ENCODE results near the gene CDC42BPB. TPM values are rescaled to one million over a fixed set of nuclear protein-coding genes. Genes with fewer than 3 reads are reported as not detected.

The CDC42BPB gene
- total and polyA plus RNA-seq, 2 donors from 2014 or later = 22.5 to 127 TPM

DNA sequence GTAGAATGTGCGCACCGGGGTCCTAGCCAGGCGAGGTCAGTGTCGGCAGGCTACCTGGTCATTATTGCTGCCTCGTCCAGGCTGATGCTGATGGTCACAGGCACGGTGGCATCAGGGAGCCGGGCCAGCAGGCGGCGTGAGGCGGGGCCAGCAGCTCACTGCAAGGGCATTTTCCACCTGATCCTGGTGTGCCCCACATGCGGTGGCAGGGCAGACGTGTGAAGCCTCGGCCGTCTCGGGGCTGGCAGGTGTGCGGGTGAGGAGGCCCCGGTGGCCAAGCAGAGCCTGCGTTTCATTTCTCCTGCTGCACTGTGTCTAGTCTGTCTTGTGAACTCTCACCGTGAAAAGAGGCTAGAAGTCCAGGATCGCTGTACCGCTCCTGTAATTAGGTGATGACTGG is 146.9 kb downstream of the CDC42BPB start:
- intact Hi-C loops (cut with DNase I) = no loop called here

DNA sequence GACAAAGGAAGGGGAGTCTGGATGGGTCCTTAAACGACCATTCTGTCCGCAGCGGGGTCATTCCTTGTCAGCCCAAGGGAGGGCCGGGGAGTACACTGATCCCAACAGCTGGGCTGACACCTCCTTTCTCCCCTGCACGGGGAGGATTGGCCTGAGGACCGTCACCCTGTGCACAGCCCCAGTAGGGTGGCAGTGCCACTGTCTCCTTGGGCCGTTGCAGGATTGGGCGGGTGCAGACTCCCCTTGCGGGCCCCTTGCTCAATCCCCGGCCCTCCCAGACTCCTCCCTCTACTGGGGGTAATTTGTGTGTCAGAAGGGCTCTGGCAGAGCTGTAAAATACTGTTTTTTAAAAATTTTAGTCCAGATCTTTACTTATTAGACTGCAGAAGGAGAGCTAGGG is 147.4 kb downstream of the CDC42BPB start:
- Histone ChIP-seq H3K4me1 (ENCODE audit: control insufficient read depth in 2 of 3, insufficient read depth in 2 of 3, low read depth in 1 of 3, low read length in 3 of 3) (peaks cover 0 to 2% (median 0%) of the 10 kb centered on the region in 3 donors), H3K4me3 (ENCODE audit: low read length in 3 of 3) (no peak overlapping the region), H3K27ac (ENCODE audit: low read depth in 2 of 2, low read length in 2 of 2) (no peak overlapping the region), H3K9me3 (ENCODE audit: control insufficient read depth in 2 of 3, insufficient read depth in 1 of 3, low read length in 3 of 3) (no peaks in the 10 kb centered on the region), H3K27me3 (ENCODE audit: control insufficient read depth, insufficient read depth, low read length) (no peaks in the 10 kb centered on the region), H3K9ac (ENCODE audit: low read length in 3 of 3) (no peak overlapping the region), H3K36me3 (ENCODE audit: control insufficient read depth in 2 of 3, insufficient read depth in 3 of 3, low read length in 3 of 3) (peaks cover 0 to 2% (median 2%) of the 10 kb centered on the region in 3 donors)
- no peak for FAIRE-seq
- TF ChIP-seq, protein P1, sequence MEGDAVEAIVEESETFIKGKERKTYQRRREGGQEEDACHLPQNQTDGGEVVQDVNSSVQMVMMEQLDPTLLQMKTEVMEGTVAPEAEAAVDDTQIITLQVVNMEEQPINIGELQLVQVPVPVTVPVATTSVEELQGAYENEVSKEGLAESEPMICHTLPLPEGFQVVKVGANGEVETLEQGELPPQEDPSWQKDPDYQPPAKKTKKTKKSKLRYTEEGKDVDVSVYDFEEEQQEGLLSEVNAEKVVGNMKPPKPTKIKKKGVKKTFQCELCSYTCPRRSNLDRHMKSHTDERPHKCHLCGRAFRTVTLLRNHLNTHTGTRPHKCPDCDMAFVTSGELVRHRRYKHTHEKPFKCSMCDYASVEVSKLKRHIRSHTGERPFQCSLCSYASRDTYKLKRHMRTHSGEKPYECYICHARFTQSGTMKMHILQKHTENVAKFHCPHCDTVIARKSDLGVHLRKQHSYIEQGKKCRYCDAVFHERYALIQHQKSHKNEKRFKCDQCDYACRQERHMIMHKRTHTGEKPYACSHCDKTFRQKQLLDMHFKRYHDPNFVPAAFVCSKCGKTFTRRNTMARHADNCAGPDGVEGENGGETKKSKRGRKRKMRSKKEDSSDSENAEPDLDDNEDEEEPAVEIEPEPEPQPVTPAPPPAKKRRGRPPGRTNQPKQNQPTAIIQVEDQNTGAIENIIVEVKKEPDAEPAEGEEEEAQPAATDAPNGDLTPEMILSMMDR (IDR thresholded peaks at IDR 0.05; ENCODE audit: borderline replicate concordance, extremely low read depth, insufficient read depth) = no peak
- intact Hi-C loops (cut with DNase I) = no loop called here
- DNase-seq = no peak

More for the DNA sequence above, 146.9 kb downstream of the CDC42BPB start:
- peaks cover 0 to 2% (median 0%) of the 10 kb centered on the region in 3 donors for H3K36me3 ChIP-seq (ENCODE audit: control insufficient read depth in 2 of 3, insufficient read depth in 3 of 3, low read length in 3 of 3)
- H3K27ac ChIP-seq (ENCODE audit: low read depth in 2 of 2, low read length in 2 of 2) = no peak overlapping the region
- H3K9me3 ChIP-seq (ENCODE audit: control insufficient read depth in 2 of 3, insufficient read depth in 1 of 3, low read length in 3 of 3) = no peaks in the 10 kb centered on the region
- FAIRE-seq (no peak), DNase-seq (peak in 1 of 5 donors; percentile 62)
- H3K27me3 ChIP-seq (ENCODE audit: control insufficient read depth, insufficient read depth, low read length) = no peaks in the 10 kb centered on the region
- H3K4me1 ChIP-seq (ENCODE audit: control insufficient read depth in 2 of 3, insufficient read depth in 2 of 3, low read depth in 1 of 3, low read length in 3 of 3) = peaks cover 0 to 2% (median 0%) of the 10 kb centered on the region in 3 donors
- no peak overlapping the region for H3K9ac ChIP-seq (ENCODE audit: low read length in 3 of 3)
- no peak overlapping the region for H3K4me3 ChIP-seq (ENCODE audit: low read length in 3 of 3)
- TF ChIP-seq, protein P1 (IDR thresholded peaks at IDR 0.05; ENCODE audit: borderline replicate concordance, extremely low read depth, insufficient read depth) = no peak

DNA sequence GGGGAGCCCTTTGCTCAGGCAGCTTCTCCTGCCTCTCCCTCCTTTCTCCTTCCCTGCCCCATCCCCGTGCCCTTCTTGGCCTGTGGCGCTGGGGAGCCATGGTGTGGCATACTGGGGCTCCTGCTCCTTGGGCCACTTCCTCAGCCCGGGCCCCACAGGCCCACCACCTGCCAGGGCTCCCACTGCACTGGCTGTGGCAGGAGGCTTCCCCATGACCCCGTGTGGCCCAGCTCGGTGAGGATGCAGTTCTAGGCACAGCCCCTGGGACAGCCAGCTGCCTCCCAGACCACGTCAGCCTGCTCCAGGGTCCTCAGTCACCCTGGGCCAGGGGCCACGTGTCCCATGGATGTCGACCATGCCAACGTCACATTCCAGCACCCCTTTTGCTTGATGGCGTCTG is 147.9 kb downstream of the CDC42BPB start:
- intact Hi-C loops (cut with DNase I) = no loop called here
- Histone ChIP-seq H3K27me3 (ENCODE audit: control insufficient read depth, insufficient read depth, low read length) (no peaks in the 10 kb centered on the region), H3K9me3 (ENCODE audit: control insufficient read depth in 2 of 3, insufficient read depth in 1 of 3, low read length in 3 of 3) (no peaks in the 10 kb centered on the region), H3K27ac (ENCODE audit: low read depth in 2 of 2, low read length in 2 of 2) (no peak overlapping the region), H3K4me3 (ENCODE audit: low read length in 3 of 3) (no peak overlapping the region), H3K36me3 (ENCODE audit: control insufficient read depth in 2 of 3, insufficient read depth in 3 of 3, low read length in 3 of 3) (peaks cover 0 to 2% (median 2%) of the 10 kb centered on the region in 3 donors), H3K4me1 (ENCODE audit: control insufficient read depth in 2 of 3, insufficient read depth in 2 of 3, low read depth in 1 of 3, low read length in 3 of 3) (no peaks in the 10 kb centered on the region), H3K9ac (ENCODE audit: low read length in 3 of 3) (no peak overlapping the region)
- TF ChIP-seq, protein P1 (IDR thresholded peaks at IDR 0.05; ENCODE audit: borderline replicate concordance, extremely low read depth, insufficient read depth) = no peak
- no peak for FAIRE-seq
- peak in 1 of 5 donors; percentile 60 for DNase-seq
